Iris pigment epithelial cell (primary cell): ENCODE results near the gene AQP12A.

ENCODE experiments used
- DNase-seq: peaks from one replicate; pipeline ENCODE4 v3.0.0-alpha.2; 2011; ENCODE audit warnings: low read depth

AQP12A gene

DNA sequence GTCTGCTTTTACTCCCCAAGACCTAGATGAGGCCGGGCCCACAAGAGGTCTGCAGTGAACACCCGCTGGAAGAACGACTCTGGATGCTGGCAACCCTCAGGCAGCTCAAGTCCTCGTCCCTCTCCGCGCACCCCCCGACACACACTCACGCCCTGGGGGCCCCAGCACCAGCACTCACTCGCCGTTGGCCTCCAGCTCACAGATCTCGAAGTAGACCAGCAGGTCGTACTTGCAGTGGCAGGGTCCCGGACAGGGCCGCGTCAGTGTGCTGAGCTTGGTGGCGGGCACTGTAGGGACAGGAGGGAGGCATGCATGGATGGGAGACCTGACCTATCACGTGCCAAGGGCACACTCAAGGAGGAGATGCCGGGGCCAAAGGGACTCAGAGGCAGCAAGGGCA lies 49.4 kb downstream of the AQP12A start:
- DNase-seq, result no peak

DNA sequence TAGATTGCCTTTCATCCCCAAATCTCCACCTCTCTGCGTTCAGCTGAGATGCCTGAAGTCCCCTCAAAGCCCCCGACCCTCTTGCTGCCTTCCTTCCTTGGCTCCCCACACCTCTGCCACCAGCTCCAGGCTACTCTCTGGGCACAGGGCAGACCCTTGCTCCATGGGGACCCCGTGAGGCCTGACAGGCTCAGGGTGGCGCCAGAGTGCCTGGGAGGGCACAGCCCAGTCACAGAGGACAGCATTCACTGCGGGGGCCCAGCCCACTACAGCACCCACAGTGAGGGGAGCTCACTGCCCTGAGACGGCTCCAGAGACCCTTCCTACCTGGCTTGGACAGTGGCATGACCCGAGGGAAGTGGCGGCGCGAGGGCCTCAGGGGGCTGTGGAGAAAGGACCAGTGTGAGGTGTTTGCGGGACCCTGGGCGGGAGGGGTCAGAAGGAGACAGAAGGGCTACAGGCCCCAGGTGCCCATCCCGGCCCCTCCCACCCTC lies 51.0 kb downstream of the AQP12A start:
- no peak for DNase-seq

DNA sequence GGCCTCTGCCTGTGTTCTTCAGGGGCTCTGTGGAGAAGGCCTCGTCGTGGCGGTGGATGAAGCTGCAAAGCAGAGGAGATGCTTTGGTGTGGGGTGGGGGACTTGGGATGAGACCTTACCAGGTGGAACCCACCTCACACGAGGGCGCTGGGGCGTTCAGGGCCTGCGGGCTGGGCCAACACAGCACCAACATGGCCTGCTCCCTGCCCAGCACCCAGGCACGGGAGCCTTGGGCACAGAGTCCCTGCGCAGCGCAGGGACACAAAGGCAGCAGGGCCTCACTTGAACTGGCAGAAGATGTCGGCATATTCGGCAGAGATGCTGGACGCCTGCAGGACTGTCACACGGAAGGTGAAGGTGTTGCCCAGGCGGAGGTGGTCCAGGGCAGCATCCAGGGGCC lies 53.8 kb downstream of the AQP12A start:
- no peak for DNase-seq

DNA sequence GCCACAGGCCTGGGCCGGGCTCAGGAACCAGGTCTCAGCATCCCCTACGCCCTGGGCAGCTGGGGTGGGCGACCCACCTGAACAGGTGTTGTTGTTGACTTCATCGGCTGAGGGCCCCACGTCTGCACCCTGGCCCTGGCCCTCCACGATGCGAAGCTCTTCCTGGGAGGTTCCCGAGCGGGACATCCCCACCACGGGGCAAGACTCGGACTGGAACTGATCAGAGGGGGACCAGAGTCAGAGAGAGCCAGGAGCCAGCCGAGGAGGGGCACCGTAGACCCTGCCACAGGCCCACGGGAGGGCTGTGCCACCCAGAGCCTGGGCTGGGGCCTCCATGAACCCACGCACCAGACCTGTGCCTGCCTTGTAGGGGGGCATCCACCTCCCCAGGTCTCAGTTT lies 54.3 kb downstream of the AQP12A start:
- no peak for DNase-seq

DNA sequence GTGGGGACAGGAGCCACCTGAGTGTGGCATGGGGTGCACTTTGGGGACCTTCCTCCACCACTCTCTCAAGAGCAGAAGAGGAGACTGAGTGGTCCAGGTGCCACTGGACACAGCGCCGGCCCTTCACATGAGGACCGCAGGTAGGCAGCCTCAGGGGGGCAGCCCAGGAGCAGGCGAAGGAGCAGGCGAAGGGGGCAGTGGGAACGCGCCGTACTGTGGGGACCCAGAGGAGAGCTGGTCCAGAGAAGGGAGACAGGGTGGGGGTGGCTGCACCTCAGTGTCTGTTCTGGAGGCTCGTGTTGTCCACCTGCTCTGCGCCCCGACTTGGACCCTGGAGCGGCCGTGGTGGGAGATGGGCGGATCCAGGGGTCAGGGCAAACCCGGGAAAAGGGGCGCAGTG lies 55.0 kb downstream of the AQP12A start:
- no peak for DNase-seq

DNA sequence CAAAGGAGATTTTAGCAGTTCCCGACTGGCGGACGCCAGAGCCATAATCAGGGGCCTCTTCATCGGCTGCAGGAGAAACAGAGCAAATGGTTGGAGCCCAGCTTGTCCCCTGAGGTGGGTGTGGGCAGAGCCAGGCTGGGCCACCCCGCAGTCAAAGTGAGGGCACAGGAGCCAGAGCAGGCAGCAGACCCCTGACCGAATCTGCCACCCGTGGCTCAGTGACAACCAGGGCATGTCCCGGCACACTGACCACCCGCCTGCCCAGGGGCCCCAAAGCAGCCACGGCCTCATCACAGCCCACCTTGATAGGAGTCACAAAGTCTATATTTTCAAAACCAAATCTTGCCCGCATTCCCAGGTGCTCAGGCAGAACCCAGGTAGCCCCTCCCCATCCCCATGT lies 55.6 kb downstream of the AQP12A start:
- DNase-seq, result no peak
